ENCODE measurements around the gene ANKRD26. TPM values are rescaled to one million over a fixed set of nuclear protein-coding genes. Genes with fewer than 3 reads are reported as not detected.

The ANKRD26 gene
- total and polyA plus RNA-seq, 2 experiments from 2014 or later: 7.9 to 23.1 TPM

DNA sequence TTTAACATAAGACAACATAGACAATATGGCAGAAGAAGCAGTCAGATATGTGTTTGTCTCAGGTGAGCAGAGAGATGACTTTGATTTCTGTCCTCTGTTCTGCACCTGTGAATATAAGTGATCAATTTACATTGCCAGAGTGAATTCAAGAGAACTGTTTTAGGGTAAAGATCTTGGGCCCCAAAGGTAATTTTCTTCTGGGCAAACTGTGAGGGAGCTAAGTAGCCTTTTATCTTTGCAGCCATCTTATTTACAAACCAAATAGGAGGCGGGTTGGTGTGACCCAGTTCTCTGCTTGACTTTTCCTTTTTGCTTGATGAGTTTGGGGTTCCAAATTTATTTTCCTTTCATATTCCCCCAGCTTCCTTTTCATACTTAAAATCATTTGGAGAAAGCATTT, 118.2 kb downstream of the ANKRD26 start:
- H3F3A ChIP-seq (replicated peaks; ENCODE audit: low read depth): no peaks in the 10 kb centered on the region
- peaks cover 9% of the 10 kb centered on the region for H3K36me3 Mint-ChIP-seq (ENCODE audit: low read depth)
- TF ChIP-seq NANOG (IDR thresholded peaks at IDR 0.05; ENCODE audit: borderline replicate concordance): no peak
- TF ChIP-seq, protein P1, sequence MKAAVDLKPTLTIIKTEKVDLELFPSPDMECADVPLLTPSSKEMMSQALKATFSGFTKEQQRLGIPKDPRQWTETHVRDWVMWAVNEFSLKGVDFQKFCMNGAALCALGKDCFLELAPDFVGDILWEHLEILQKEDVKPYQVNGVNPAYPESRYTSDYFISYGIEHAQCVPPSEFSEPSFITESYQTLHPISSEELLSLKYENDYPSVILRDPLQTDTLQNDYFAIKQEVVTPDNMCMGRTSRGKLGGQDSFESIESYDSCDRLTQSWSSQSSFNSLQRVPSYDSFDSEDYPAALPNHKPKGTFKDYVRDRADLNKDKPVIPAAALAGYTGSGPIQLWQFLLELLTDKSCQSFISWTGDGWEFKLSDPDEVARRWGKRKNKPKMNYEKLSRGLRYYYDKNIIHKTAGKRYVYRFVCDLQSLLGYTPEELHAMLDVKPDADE (IDR thresholded peaks at IDR 0.05): no peak
- no peak for TF ChIP-seq STAT1 (IDR thresholded peaks at IDR 0.05; ENCODE audit: unreplicated experiment)
- no peak for TF ChIP-seq JUNB (IDR thresholded peaks at IDR 0.05; ENCODE audit: unreplicated experiment)
- TF ChIP-seq CREB1 (CRISPR knock-in tag; IDR thresholded peaks at IDR 0.05; ENCODE audit: low read depth): no peak
- TF ChIP-seq ZNF331 (CRISPR knock-in tag; IDR thresholded peaks at IDR 0.05; ENCODE audit: low read depth): no peak
- TF ChIP-seq, protein P2, sequence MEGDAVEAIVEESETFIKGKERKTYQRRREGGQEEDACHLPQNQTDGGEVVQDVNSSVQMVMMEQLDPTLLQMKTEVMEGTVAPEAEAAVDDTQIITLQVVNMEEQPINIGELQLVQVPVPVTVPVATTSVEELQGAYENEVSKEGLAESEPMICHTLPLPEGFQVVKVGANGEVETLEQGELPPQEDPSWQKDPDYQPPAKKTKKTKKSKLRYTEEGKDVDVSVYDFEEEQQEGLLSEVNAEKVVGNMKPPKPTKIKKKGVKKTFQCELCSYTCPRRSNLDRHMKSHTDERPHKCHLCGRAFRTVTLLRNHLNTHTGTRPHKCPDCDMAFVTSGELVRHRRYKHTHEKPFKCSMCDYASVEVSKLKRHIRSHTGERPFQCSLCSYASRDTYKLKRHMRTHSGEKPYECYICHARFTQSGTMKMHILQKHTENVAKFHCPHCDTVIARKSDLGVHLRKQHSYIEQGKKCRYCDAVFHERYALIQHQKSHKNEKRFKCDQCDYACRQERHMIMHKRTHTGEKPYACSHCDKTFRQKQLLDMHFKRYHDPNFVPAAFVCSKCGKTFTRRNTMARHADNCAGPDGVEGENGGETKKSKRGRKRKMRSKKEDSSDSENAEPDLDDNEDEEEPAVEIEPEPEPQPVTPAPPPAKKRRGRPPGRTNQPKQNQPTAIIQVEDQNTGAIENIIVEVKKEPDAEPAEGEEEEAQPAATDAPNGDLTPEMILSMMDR (conservative IDR thresholded peaks at IDR 0.05; ENCODE audit: low read depth in 2 of 2): no peak
- TF ChIP-seq EZH2 (IDR thresholded peaks at IDR 0.05; ENCODE audit: low read depth, unreplicated experiment): no peak
- TF ChIP-seq, protein P3, sequence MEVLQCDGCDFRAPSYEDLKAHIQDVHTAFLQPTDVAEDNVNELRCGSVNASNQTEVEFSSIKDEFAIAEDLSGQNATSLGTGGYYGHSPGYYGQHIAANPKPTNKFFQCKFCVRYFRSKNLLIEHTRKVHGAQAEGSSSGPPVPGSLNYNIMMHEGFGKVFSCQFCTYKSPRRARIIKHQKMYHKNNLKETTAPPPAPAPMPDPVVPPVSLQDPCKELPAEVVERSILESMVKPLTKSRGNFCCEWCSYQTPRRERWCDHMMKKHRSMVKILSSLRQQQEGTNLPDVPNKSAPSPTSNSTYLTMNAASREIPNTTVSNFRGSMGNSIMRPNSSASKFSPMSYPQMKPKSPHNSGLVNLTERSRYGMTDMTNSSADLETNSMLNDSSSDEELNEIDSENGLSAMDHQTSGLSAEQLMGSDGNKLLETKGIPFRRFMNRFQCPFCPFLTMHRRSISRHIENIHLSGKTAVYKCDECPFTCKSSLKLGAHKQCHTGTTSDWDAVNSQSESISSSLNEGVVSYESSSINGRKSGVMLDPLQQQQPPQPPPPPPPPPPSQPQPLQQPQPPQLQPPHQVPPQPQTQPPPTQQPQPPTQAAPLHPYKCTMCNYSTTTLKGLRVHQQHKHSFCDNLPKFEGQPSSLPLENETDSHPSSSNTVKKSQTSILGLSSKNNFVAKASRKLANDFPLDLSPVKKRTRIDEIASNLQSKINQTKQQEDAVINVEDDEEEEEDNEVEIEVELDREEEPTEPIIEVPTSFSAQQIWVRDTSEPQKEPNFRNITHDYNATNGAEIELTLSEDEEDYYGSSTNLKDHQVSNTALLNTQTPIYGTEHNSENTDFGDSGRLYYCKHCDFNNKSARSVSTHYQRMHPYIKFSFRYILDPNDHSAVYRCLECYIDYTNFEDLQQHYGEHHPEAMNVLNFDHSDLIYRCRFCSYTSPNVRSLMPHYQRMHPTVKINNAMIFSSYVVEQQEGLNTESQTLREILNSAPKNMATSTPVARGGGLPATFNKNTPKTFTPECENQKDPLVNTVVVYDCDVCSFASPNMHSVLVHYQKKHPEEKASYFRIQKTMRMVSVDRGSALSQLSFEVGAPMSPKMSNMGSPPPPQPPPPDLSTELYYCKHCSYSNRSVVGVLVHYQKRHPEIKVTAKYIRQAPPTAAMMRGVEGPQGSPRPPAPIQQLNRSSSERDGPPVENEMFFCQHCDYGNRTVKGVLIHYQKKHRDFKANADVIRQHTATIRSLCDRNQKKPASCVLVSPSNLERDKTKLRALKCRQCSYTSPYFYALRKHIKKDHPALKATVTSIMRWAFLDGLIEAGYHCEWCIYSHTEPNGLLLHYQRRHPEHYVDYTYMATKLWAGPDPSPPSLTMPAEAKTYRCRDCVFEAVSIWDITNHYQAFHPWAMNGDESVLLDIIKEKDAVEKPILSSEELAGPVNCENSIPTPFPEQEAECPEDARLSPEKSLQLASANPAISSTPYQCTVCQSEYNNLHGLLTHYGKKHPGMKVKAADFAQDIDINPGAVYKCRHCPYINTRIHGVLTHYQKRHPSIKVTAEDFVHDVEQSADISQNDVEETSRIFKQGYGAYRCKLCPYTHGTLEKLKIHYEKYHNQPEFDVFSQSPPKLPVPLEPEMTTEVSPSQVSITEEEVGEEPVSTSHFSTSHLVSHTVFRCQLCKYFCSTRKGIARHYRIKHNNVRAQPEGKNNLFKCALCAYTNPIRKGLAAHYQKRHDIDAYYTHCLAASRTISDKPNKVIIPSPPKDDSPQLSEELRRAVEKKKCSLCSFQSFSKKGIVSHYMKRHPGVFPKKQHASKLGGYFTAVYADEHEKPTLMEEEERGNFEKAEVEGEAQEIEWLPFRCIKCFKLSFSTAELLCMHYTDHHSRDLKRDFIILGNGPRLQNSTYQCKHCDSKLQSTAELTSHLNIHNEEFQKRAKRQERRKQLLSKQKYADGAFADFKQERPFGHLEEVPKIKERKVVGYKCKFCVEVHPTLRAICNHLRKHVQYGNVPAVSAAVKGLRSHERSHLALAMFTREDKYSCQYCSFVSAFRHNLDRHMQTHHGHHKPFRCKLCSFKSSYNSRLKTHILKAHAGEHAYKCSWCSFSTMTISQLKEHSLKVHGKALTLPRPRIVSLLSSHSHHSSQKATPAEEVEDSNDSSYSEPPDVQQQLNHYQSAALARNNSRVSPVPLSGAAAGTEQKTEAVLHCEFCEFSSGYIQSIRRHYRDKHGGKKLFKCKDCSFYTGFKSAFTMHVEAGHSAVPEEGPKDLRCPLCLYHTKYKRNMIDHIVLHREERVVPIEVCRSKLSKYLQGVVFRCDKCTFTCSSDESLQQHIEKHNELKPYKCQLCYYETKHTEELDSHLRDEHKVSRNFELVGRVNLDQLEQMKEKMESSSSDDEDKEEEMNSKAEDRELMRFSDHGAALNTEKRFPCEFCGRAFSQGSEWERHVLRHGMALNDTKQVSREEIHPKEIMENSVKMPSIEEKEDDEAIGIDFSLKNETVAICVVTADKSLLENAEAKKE (CRISPR knock-in tag; IDR thresholded peaks at IDR 0.05): no peak
- TF ChIP-seq POLR2AphosphoS5 (IDR thresholded peaks at IDR 0.05; ENCODE audit: low read depth): no peak
- no peaks in the 10 kb centered on the region; the same call in 1 of the 2 replicates for H3K36me3 ChIP-seq (ENCODE audit: insufficient read depth)
- H3K79me2 ChIP-seq (replicated peaks; ENCODE audit: insufficient read depth): no peaks in the 10 kb centered on the region
- no peak for ATAC-seq
- DNase-seq (ENCODE audit: low spot score): no peak
- no peak overlapping the region for H2AFZ ChIP-seq
- H3K27me3 Mint-ChIP-seq (ENCODE audit: insufficient read depth, low read depth, poor library complexity): peaks cover 2% of the 10 kb centered on the region
- no peak overlapping the region for H3K4me2 ChIP-seq
- H3K4me3 Mint-ChIP-seq: no peak overlapping the region
- H3K4me1 Mint-ChIP-seq: peaks cover 9% of the 10 kb centered on the region
- no peak overlapping the region for H3K27ac Mint-ChIP-seq
- no peaks in the 10 kb centered on the region; the same call in 1 of the 2 replicates for H3K9me2 ChIP-seq (ENCODE audit: insufficient read depth)
- no peaks in the 10 kb centered on the region for H3K27me3 ChIP-seq (ENCODE audit: insufficient read depth)
- H3K4me1 ChIP-seq (ENCODE audit: insufficient read depth): no peaks in the 10 kb centered on the region
- no peaks in the 10 kb centered on the region; the same call in 2 of the 3 replicates for H3K9me3 Mint-ChIP-seq
- no peak overlapping the region for H3K27ac ChIP-seq (ENCODE audit: low read depth)
- no peaks in the 10 kb centered on the region for H4K20me1 ChIP-seq (replicated peaks; ENCODE audit: insufficient read depth)
- H3K4me3 ChIP-seq: no peak overlapping the region

Measured in GM23338 (cell line).